SU-DHL-6 (cell line): ENCODE results near the gene ARHGEF37.

Experiments used
- CTCF ChIP-seq: fragments of 200-600 bp; sonication (generic); IDR thresholded peaks from one replicate; pipeline ENCODE4 v1.5.1; 2017; ENCODE audit warnings: antibody characterized with exemption, mild to moderate bottlenecking, low read length, moderate library complexity; ENCODE audit not compliant: insufficient read depth, poor library complexity, severe bottlenecking
- EZH2phosphoT487 ChIP-seq: fragments of 200-600 bp; sonication (generic), shearing (Covaris generic); conservative IDR thresholded peaks from 2 replicates; pipeline ENCODE4 v1.6.1; 2018; ENCODE audit warnings: mild to moderate bottlenecking, antibody characterized with exemption, low read length, moderate library complexity, mixed read lengths

GRCh38 chr5:149563466-149563865, 17.8 kb upstream of the ARHGEF37 start:
- TF ChIP-seq CTCF (no peak), EZH2phosphoT487 (no peak)
